GM12874 (cell line): ENCODE data around the gene KLHL29.

Experiments used
- CTCF ChIP-seq: IDR thresholded peaks from 2 replicates; pipeline ENCODE4 v1.5.1; 2011; ENCODE audit warnings: low read depth, mild to moderate bottlenecking, control low read depth, low read length, moderate library complexity; ENCODE audit not compliant: insufficient read depth

Gene KLHL29

GRCh38 chr2:23630961-23631360 is 246.0 kb downstream of the KLHL29 start:
- no peak for TF ChIP-seq CTCF

- no peak for TF ChIP-seq CTCF
Observed at GRCh38 chr2:23631389-23631788, 246.4 kb downstream of the KLHL29 start.

- no peak for TF ChIP-seq CTCF
Observed at GRCh38 chr2:23632386-23632785, 247.4 kb downstream of the KLHL29 start.

- TF ChIP-seq CTCF = no peak
Observed at GRCh38 chr2:23632831-23633395, 247.9 kb downstream of the KLHL29 start.

GRCh38 chr2:23633966-23634365 is 249.0 kb downstream of the KLHL29 start:
- no peak for TF ChIP-seq CTCF

GRCh38 chr2:23635442-23636340 is 250.7 kb downstream of the KLHL29 start:
- no peak for TF ChIP-seq CTCF

GRCh38 chr2:23636426-23636825 is 251.4 kb downstream of the KLHL29 start:
- no peak for TF ChIP-seq CTCF
